Uterus (tissue), 4 donors: ENCODE results near the gene PTRH2. TPM values are rescaled to one million over a fixed set of nuclear protein-coding genes. Genes with fewer than 3 reads are reported as not detected.
A peak's percentile ranks its signal among the peaks of the same experiment; 100 is the strongest.

Source experiments
- DNase-seq, 2 donors: peaks; one replicate each; pipeline ENCODE4 v3.0.0-alpha.2; 2019 to 2020
- H3K27ac ChIP-seq, 2 donors: fragments of 200-600 bp; sonication (generic); 1 replicate in 1 of 2; 2 replicates in 1 of 2; pipeline ENCODE4 v1.5.1; 2016 to 2018
- H3K27me3 ChIP-seq, 2 donors: fragments of 200-600 bp; sonication (generic); one replicate each; pipeline ENCODE4 v1.5.1; 2018 to 2019; ENCODE audit warnings: control low read depth in 1 of 2
- H3K36me3 ChIP-seq, 2 donors: fragments of 200-600 bp; sonication (generic); one replicate each; pipeline ENCODE4 v1.5.1; 2019; ENCODE audit warnings: control low read depth in 1 of 2
- H3K4me1 ChIP-seq, 2 donors: fragments of 200-600 bp; sonication (generic); one replicate each; pipeline ENCODE4 v1.5.1; 2018 to 2019; ENCODE audit warnings: control low read depth in 1 of 2
- H3K4me3 ChIP-seq, 2 donors: fragments of 200-600 bp; sonication (generic); 1 replicate in 1 of 2; 2 replicates in 1 of 2; pipeline ENCODE4 v1.5.1; 2018 to 2019; ENCODE audit warnings: mild to moderate bottlenecking in 1 of 2
- H3K9me3 ChIP-seq, 2 donors: fragments of 200-600 bp; sonication (generic); one replicate each; pipeline ENCODE4 v1.5.1; 2019; ENCODE audit warnings: control low read depth in 1 of 2
- POLR2A ChIP-seq, 2 donors: fragments of 450-650 bp; IDR thresholded peaks; one replicate each; pipeline ENCODE4 v1.6.1; 2016; ENCODE audit warnings: antibody characterized with exemption in 2 of 2, mild to moderate bottlenecking in 1 of 2, moderate library complexity in 1 of 2
- intact Hi-C: fragments of 100-400 bp; cut with DNase I; formaldehyde crosslinking; loops from one replicate; pipeline ENCODE4 v1.15.1; 2023; ENCODE audit warnings: low total_unique reads
- total RNA-seq, 4 donors: library from RNA; depleted of rRNA in 3 of 4; stranded (reverse); fragments of >200 nt in 3 of 4; gene quantifications; one replicate each; pipeline versions ENCODE4 v1.1.0 to v1.2.4, GENCODE V29; 2014 to 2023
- TF ChIP-seq, protein P1 (sequence below), 4 experiments: fragments of 200-600 bp in 2 of 4; fragments of 450-650 bp in 2 of 4; sonication (generic) in 2 of 4; IDR thresholded peaks; one replicate each; pipeline ENCODE4 v1.5.1; 2016 to 2019; ENCODE audit warnings: antibody characterized with exemption in 4 of 4, mild to moderate bottlenecking in 2 of 4, moderate library complexity in 1 of 4
- donor health status: DM: yes; HTN: yes; CAD: no.

Gene PTRH2
- total RNA-seq, 4 donors from 2014 or later, result 13.2 to 31.8 (median 24.3) TPM

DNA sequence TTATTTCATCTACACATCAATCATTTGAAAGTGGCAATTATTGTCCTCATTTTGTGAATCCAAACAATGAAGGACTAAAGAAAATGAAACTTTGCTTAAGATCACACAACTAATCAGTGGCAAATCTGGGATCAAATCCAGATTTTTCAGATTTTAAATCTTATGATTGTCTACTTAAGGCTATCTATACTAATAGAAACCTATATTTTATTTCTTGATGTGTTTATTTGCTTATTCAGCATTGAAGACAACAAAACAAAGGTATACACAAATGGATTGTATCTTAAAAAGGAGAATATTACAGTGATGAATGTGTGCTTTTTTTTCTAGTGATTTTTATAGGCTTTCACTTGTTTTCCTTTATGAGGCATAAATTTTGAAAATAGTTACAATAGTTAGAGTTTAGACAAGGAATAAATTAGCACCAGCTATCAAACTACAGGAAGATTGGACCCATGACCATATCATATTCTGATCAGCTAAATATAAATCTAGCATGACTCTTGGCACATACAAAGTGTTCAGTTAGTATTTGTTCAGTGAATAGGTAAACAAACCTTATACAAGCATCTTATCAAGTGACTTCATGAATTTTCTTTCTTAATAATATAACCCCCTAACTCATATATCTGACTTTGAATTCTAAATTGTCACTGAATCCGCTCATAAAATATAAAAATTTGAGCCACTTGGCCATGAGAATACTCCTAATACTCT is 20.7 kb upstream of the PTRH2 start:
- Histone ChIP-seq H3K27me3 (no peaks in the 10 kb centered on the region), H3K27ac (peak overlapping the region in 1 of 2 donors; percentile 22), H3K4me1 (peaks cover 0 to 7% of the 10 kb centered on the region in 2 donors), H3K9me3 (no peaks in the 10 kb centered on the region), H3K36me3 (no peaks in the 10 kb centered on the region), H3K4me3 (no peak overlapping the region)
- intact Hi-C loops, result no loop called here
- TF ChIP-seq POLR2A (IDR thresholded peaks at IDR 0.05), result no peak
- TF ChIP-seq, protein P1, sequence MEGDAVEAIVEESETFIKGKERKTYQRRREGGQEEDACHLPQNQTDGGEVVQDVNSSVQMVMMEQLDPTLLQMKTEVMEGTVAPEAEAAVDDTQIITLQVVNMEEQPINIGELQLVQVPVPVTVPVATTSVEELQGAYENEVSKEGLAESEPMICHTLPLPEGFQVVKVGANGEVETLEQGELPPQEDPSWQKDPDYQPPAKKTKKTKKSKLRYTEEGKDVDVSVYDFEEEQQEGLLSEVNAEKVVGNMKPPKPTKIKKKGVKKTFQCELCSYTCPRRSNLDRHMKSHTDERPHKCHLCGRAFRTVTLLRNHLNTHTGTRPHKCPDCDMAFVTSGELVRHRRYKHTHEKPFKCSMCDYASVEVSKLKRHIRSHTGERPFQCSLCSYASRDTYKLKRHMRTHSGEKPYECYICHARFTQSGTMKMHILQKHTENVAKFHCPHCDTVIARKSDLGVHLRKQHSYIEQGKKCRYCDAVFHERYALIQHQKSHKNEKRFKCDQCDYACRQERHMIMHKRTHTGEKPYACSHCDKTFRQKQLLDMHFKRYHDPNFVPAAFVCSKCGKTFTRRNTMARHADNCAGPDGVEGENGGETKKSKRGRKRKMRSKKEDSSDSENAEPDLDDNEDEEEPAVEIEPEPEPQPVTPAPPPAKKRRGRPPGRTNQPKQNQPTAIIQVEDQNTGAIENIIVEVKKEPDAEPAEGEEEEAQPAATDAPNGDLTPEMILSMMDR (IDR thresholded peaks at IDR 0.05), result no peak
- no peak for DNase-seq

DNA sequence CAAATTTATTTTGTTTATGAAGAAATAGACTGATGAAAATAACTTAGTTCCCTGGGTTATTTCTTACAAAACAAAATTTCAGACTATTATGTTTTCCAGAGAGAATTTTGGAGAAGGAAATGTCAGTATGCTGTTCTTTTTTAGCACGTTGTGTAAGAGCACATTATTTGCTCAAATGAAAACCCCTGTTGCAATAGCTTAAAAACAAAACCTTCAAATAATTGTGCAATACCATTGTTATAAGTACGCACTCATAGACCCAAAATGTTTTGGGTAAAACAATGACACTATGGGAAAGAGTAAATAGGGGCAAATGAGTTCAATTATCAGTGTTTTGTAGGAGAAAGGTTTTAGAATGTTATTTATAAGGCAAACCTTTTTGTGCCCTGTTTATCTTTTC is 18.5 kb upstream of the PTRH2 start:
- intact Hi-C loops, result no loop called here
- H3K4me1 ChIP-seq, result peaks cover 0 to 7% of the 10 kb centered on the region in 2 donors
- H3K36me3 ChIP-seq, result no peaks in the 10 kb centered on the region
- no peaks in the 10 kb centered on the region for H3K27me3 ChIP-seq
- H3K9me3 ChIP-seq, result no peaks in the 10 kb centered on the region
- no peak for TF ChIP-seq POLR2A (IDR thresholded peaks at IDR 0.05)
- TF ChIP-seq, protein P1 (IDR thresholded peaks at IDR 0.05), result no peak
- no peak overlapping the region for H3K4me3 ChIP-seq
- no peak for DNase-seq
- H3K27ac ChIP-seq, result peak overlapping the region; percentile 68 to 70

DNA sequence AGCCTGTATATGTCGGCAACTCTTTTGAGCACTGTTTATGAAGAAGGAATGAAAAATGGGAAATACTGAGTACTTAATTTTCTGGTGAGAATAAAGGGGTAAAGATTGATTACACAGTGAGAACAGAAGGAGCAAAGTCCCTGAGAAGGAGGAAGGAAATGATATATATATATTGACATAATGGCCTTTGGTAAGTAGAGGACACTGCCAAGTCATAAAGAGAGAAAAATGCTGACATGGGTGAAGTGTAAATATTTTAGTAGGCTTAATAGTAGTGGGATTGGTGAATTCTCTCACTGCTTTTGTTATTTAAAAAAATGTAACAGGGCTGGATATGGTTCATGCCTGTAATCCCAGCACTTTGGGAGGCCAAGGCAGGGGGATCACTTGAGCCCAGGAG is 16.4 kb upstream of the PTRH2 start:
- H3K36me3 ChIP-seq, result no peaks in the 10 kb centered on the region
- H3K4me3 ChIP-seq, result no peak overlapping the region
- H3K27ac ChIP-seq, result peak overlapping the region in 1 of 2 donors; percentile 68
- no peaks in the 10 kb centered on the region for H3K27me3 ChIP-seq
- intact Hi-C loops, result no loop called here
- TF ChIP-seq, protein P1 (IDR thresholded peaks at IDR 0.05), result no peak
- no peak for TF ChIP-seq POLR2A (IDR thresholded peaks at IDR 0.05)
- peaks cover 0 to 7% of the 10 kb centered on the region in 2 donors for H3K4me1 ChIP-seq
- no peak for DNase-seq
- H3K9me3 ChIP-seq, result no peaks in the 10 kb centered on the region

DNA sequence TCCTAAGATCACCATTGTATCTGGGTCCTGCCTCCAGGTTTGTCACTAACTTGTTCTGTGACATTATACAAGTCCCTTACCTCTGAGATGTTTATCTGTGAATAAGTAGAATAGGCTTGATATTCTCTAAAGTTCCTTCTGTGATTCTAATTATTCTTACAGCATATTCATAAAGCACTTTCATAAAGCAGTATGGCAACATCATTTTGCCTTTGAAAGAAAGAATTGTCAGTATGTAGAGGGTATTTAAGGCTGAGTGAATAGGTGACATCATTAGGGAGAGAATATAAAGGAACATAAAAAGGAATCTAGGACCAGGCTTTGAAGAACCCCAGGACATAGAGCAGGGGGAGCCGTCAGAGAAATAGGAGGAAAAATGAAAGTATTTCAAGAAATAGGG is 15.8 kb upstream of the PTRH2 start:
- Histone ChIP-seq H3K36me3 (no peaks in the 10 kb centered on the region), H3K4me3 (no peak overlapping the region), H3K27me3 (no peaks in the 10 kb centered on the region), H3K9me3 (no peaks in the 10 kb centered on the region), H3K27ac (peak overlapping the region in 1 of 2 donors; percentile 68), H3K4me1 (peaks cover 0 to 7% of the 10 kb centered on the region in 2 donors)
- TF ChIP-seq POLR2A (IDR thresholded peaks at IDR 0.05), result no peak
- TF ChIP-seq, protein P1 (IDR thresholded peaks at IDR 0.05), result no peak
- no peak for DNase-seq
- intact Hi-C loops, result no loop called here

DNA sequence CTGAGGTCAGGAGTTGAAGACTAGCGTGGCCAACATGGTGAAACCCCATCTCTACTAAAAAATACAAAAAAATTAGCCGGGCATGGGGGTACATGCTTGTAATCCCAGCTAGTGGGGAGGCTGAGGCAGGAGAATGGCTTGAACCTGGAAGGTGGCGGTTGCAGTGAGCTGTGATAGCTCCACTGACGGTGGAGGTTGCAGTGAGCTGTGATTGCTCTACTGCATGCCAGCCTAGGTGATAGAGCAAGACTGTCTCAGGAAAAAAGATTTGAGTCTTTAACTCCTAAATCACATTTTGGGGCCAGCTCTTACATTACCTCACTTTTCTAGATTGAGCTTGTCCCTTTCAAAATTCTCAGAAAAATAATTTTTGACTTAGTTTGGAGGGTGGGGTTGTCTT is 15.4 kb upstream of the PTRH2 start:
- Histone ChIP-seq H3K27me3 (no peaks in the 10 kb centered on the region), H3K4me3 (no peak overlapping the region), H3K9me3 (no peaks in the 10 kb centered on the region), H3K27ac (peak overlapping the region in 1 of 2 donors; percentile 16), H3K36me3 (no peaks in the 10 kb centered on the region), H3K4me1 (peaks cover 0 to 7% of the 10 kb centered on the region in 2 donors)
- TF ChIP-seq, protein P1 (IDR thresholded peaks at IDR 0.05), result no peak
- TF ChIP-seq POLR2A (IDR thresholded peaks at IDR 0.05), result no peak
- intact Hi-C loops, result no loop called here
- no peak for DNase-seq
